ENCODE data around the gene CFDP1. TPM values are rescaled to one million over a fixed set of nuclear protein-coding genes. Genes with fewer than 3 reads are reported as not detected.

CFDP1 gene
- total and polyA plus RNA-seq, 8 donors: 43.4 to 151 (median 134) TPM

DNA sequence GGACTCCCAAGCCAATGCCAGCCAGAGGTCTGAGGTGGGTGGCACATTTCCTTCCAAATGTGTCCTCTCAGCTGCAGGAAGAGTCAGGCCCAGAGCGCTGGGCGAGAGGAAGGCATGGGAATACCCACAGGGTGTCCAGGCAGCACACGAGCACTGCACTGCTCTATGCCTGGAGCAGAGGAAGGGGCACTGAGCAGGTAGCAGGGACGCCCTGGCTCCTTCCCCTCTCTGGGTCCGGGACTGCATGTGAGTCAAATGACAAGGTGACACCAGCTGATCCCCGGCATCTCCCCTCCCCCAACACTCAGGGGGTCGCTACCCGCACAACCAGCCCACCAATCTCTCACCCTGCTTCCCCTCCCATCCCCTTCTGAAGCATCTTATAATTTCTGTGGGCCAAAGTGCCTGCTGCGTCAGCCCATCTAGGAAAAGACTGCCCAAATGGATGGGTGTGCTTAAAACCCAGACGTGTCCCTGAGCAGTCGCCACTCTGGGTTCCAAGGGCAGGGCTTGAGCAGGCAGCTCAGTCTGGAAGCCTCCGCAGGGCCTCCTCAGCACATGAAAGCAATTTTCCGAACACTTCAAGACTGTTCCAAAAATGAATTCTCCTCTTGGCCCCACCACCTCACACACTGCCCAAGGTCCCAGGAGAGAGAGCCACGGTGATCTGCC lies 169.9 kb downstream of the CFDP1 start:
- H3K9me3 ChIP-seq: no peaks in the 10 kb centered on the region
- no peak for DNase-seq
- no peak for ATAC-seq

DNA sequence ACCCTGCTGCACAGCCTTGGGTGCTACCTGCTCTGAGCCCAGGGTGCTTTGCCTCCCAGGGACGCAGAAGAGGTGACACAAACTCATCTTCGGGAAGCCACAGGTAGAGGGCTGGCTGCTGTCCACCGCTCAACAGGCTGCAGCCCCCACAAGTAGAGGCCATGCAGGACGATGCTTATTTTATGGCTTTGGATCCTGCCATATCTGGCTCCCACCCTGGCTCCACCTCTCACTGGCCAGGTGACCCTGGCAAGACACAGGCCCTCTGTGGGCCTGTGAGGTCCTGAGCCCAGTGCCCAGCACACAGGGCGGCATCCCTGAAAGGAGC lies 170.5 kb downstream of the CFDP1 start:
- TF ChIP-seq, protein P1, sequence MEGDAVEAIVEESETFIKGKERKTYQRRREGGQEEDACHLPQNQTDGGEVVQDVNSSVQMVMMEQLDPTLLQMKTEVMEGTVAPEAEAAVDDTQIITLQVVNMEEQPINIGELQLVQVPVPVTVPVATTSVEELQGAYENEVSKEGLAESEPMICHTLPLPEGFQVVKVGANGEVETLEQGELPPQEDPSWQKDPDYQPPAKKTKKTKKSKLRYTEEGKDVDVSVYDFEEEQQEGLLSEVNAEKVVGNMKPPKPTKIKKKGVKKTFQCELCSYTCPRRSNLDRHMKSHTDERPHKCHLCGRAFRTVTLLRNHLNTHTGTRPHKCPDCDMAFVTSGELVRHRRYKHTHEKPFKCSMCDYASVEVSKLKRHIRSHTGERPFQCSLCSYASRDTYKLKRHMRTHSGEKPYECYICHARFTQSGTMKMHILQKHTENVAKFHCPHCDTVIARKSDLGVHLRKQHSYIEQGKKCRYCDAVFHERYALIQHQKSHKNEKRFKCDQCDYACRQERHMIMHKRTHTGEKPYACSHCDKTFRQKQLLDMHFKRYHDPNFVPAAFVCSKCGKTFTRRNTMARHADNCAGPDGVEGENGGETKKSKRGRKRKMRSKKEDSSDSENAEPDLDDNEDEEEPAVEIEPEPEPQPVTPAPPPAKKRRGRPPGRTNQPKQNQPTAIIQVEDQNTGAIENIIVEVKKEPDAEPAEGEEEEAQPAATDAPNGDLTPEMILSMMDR (IDR thresholded peaks at IDR 0.05): no peak
- Histone ChIP-seq H3K4me1 (peaks cover 34 to 65% of the 10 kb centered on the region in 2 donors), H3K27ac (peak overlapping the region; percentile 7 to 13), H3K9me3 (no peaks in the 10 kb centered on the region), H3K27me3 (peaks cover 0 to 62% of the 10 kb centered on the region in 2 donors), H3K4me3 (no peak overlapping the region), H3K36me3 (no peaks in the 10 kb centered on the region)
- DNase-seq: no peak
- intact Hi-C loops (cut with DNase I): no loop called here
- no peak for ATAC-seq

More for the DNA sequence above, 169.9 kb downstream of the CFDP1 start:
- Histone ChIP-seq H3K27me3 (peaks cover 0 to 67% of the 10 kb centered on the region in 2 donors), H3K36me3 (no peaks in the 10 kb centered on the region), H3K27ac (peak overlapping the region; percentile 83 to 94), H3K4me1 (peaks cover 33 to 62% of the 10 kb centered on the region in 2 donors), H3K4me3 (no peak overlapping the region)
- TF ChIP-seq, protein P1 (IDR thresholded peaks at IDR 0.05): no peak
- intact Hi-C loops (cut with DNase I): no loop called here

DNA sequence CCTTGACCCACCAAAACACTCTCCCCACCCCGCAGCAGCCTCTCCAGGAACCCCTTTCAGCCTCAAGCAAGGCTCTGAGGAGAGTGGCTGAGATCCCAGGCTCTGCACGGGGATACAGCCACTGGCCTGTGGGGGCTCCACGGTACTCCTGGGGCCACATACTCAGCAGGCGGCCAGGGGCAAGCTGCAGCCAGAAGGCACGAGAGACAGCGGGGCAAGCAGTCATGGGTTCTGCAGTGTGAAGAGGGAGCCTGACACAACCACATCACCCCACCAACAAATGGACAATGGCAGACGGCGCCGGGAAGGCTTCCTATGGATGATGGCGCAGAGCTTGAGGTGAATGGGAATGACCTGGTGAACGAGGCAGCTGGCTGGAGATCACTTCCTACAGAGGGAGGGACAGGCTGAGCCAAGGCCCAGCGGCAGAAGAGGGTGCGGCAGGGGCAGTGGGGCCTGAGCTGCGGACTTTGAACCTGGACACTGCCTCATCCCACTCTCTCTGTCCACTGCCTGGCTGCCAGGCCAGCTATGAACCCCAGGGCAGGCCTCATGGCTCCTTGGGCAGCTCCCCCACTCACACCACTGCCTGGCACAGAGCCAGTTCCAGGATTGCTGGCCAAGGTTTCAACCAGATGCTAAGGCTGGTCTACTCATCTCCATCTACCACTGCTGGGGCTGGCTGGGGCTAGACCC lies 171.1 kb downstream of the CFDP1 start:
- DNase-seq (no peak), ATAC-seq (no peak)
- Histone ChIP-seq H3K4me1 (peaks cover 40 to 68% of the 10 kb centered on the region in 2 donors), H3K36me3 (no peaks in the 10 kb centered on the region), H3K4me3 (no peak overlapping the region), H3K27me3 (peaks cover 0 to 57% of the 10 kb centered on the region in 2 donors), H3K9me3 (no peaks in the 10 kb centered on the region), H3K27ac (peak overlapping the region; percentile 7 to 13)
- TF ChIP-seq, protein P1 (IDR thresholded peaks at IDR 0.05): no peak
- intact Hi-C loops (cut with DNase I): no loop called here

DNA sequence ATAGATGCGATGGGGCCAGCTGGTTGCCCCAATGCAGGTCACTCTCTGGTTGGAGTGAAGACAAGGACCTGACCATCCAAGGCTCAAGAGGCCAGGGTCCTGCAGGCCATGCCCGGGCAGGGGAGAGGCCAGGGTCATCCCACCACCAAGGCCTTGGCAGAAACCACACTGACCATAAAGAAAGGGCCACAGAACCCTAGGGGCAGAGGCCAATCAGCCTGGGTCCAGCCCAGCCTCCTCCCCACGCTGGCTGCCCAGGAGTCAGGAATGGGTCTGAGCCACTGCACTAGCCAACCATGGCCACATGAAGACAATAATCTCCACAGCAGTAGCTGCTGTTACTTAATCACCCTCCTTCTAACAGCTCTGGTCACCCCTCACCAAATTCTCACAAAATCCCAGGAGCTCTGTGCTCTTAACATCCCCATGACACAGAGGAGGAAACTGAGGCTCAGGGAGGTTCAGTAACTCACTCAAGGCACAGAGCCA lies 171.7 kb downstream of the CFDP1 start:
- Histone ChIP-seq H3K27me3 (peaks cover 0 to 54% of the 10 kb centered on the region in 2 donors), H3K9me3 (no peaks in the 10 kb centered on the region), H3K27ac (no peak overlapping the region), H3K4me3 (no peak overlapping the region), H3K4me1 (peaks cover 46 to 72% of the 10 kb centered on the region in 2 donors), H3K36me3 (no peaks in the 10 kb centered on the region)
- intact Hi-C loops (cut with DNase I): no loop called here
- TF ChIP-seq, protein P1 (IDR thresholded peaks at IDR 0.05): no peak
- ATAC-seq: no peak
- peak in 1 of 4 donors; percentile 40 for DNase-seq

DNA sequence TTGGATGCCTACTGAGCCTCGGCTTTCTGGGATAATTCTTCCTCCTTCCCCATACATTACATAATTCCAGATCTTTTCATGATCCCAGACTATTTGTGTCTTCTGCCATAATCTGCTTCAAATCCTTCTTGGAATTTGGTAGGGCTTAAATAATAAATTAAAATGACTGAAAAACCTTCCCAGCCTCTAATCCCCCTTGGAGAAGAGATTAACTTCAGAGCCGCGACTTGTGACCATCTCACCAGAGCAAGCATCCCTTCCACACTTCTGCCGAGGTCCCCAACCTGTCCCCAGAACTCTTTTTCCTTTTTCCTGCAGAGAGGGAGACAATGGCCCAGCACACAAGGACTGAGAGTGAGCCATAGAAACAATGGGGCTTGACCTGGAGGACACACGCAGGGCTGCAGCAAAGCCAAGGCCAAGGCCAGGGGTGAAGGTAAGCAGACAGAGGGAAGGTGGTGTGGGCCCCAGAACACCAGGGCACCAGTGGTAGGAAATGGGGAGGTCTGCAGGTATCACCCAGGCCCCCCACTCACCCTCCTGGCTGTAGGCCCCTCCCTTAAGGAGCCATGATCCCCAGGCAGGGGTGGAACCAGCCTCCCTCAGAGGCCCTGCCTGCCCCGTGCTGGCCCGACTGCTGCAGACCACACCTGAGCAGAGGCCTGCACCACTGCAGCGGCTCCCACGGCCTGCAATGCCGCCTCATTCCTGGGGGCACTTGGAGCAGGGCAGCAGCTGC lies 172.3 kb downstream of the CFDP1 start:
- no peaks in the 10 kb centered on the region for H3K36me3 ChIP-seq
- H3K27ac ChIP-seq: no peak overlapping the region
- DNase-seq (no peak), ATAC-seq (no peak)
- intact Hi-C loops (cut with DNase I): no loop called here
- H3K27me3 ChIP-seq: peaks cover 0 to 54% of the 10 kb centered on the region in 2 donors
- no peaks in the 10 kb centered on the region for H3K9me3 ChIP-seq
- H3K4me1 ChIP-seq: peaks cover 46 to 73% of the 10 kb centered on the region in 2 donors
- TF ChIP-seq, protein P1 (IDR thresholded peaks at IDR 0.05): no peak
- no peak overlapping the region for H3K4me3 ChIP-seq

All from left lung (tissue), 10 donors.